GM23248 (cell line): Measurements from ENCODE around the gene ZNF141.

Experiments
- EZH2 ChIP-seq: fragments of 200-600 bp; sonication (generic); IDR thresholded peaks from 2 replicates; pipeline ENCODE4 v1.6.1; 2018; ENCODE audit warnings: antibody characterized with exemption, mild to moderate bottlenecking; ENCODE audit not compliant: insufficient read depth, poor library complexity, severe bottlenecking
- EZH2phosphoT487 ChIP-seq: fragments of 200-600 bp; sonication (generic); IDR thresholded peaks from 2 replicates; pipeline ENCODE4 v1.6.1; 2018; ENCODE audit warnings: antibody characterized with exemption, moderate library complexity, mild to moderate bottlenecking, low read depth; ENCODE audit not compliant: insufficient read depth

- TF ChIP-seq EZH2: no peak
- no peak for TF ChIP-seq EZH2phosphoT487
Measured at GRCh38 chr4:337932-338758, 531 bp downstream of the ZNF141 start.
